Choroid plexus epithelial cell (primary cell): ENCODE data around the gene INPP4B.

ENCODE experiments used
- DNase-seq: peaks from one replicate; pipeline ENCODE4 v3.0.0-alpha.2; 2010; ENCODE audit warnings: low read depth
- H3K4me3 ChIP-seq: 2 replicates; pipeline ENCODE4 v1.5.1; 2011; ENCODE audit warnings: low read depth, mild to moderate bottlenecking, control low read depth, low read length, moderate library complexity
- CTCF ChIP-seq: conservative IDR thresholded peaks from 2 replicates; pipeline ENCODE4 v1.5.1; 2011; ENCODE audit warnings: low read depth, mild to moderate bottlenecking, control low read depth, inconsistent platforms, low read length, moderate library complexity

The INPP4B gene

GRCh38 chr4:142452161-142452855 lies 393.8 kb downstream of the INPP4B start:
- TF ChIP-seq CTCF, result no peak
- no peak overlapping the region for H3K4me3 ChIP-seq
- DNase-seq, result no peak

GRCh38 chr4:142449771-142450373 lies 396.2 kb downstream of the INPP4B start:
- no peak for DNase-seq
- TF ChIP-seq CTCF, result no peak
- no peak overlapping the region for H3K4me3 ChIP-seq

GRCh38 chr4:142447009-142447408 lies 399.1 kb downstream of the INPP4B start:
- no peak for DNase-seq

GRCh38 chr4:142443469-142443868 lies 402.6 kb downstream of the INPP4B start:
- no peak overlapping the region for H3K4me3 ChIP-seq
- no peak for DNase-seq
- TF ChIP-seq CTCF, result no peak

More at GRCh38 chr4:142447009-142447408, 399.1 kb downstream of the INPP4B start:
- TF ChIP-seq CTCF, result no peak
- no peak overlapping the region for H3K4me3 ChIP-seq

GRCh38 chr4:142440093-142440492 lies 406.0 kb downstream of the INPP4B start:
- no peak for TF ChIP-seq CTCF
- peak; percentile 13 for DNase-seq

GRCh38 chr4:142435599-142436235 lies 410.4 kb downstream of the INPP4B start:
- TF ChIP-seq CTCF, result no peak
- DNase-seq, result peak; percentile 4
- no peak overlapping the region for H3K4me3 ChIP-seq

More at GRCh38 chr4:142440093-142440492, 406.0 kb downstream of the INPP4B start:
- H3K4me3 ChIP-seq, result no peak overlapping the region
